Hepatic stellate cell (primary cell): ENCODE measurements around the gene GCHFR.

ENCODE experiments used
- DNase-seq: peaks from one replicate; pipeline ENCODE4 v3.0.0; 2011; ENCODE audit warnings: low spot score

The GCHFR gene

DNA sequence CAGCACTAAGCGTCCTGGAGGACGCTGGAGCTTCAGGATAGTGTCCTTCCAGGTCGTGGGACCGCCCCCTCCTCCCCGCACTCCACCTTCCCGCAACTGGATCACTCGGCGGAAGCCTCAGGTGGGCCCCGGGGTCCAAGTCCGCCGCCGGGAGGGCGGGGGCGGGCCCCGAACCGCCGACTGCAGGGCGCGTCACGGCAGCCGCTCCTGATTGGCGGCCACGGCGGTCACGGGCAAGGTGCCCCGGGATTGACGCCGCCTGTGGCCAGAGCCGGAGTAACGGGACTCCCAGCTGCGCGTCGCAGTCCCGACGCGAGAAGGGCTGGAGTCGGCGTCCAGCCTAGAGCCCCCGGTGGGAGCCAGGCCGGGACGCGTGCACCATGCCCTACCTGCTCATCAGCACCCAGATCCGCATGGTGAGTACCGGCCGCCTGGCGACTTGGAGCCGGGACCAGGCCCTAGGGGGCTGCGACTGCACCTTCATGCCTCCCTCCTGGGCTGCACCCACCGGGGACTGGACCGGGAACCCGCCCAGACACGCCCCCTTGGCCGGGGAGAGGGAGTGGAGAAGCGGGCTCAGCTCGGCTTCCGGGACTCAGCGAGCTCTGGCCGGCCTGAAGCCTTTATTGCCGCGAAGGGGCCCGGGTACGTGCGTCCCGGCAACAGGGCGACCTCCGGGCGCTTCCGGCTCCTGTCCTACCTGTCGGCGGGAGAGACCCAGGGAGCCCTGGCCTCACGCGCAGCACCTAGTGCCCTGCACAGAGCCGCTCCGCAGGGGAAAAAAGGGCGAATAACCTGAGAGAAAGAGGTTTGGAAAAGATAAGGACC, at the start of gene GCHFR:
Gene GCHFR, plus strand, starts transcription at position 268 of the 828 bp plus-strand sequence. Its CDS starts 113 bp downstream, at position 381.
- peak; percentile 86 for DNase-seq

DNA sequence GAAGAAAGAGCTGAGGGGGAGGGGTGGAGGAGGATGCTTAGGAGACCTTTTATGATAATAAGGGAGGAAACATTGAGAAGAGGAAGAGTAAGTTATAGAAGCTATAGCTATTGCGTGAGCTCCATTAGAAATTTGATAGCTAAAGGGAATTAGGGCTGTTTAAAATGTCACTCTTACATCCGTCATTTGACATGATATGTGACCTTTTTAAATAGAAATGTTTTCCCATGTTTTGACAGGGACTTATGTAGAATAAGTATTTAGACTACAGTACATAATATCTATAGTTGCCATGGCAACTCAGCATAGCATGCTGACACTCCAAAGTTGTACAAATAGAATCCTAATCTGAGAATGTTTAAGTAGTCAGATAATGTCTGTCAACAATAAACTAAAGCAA, 49.7 kb upstream of the GCHFR start:
- no peak for DNase-seq

DNA sequence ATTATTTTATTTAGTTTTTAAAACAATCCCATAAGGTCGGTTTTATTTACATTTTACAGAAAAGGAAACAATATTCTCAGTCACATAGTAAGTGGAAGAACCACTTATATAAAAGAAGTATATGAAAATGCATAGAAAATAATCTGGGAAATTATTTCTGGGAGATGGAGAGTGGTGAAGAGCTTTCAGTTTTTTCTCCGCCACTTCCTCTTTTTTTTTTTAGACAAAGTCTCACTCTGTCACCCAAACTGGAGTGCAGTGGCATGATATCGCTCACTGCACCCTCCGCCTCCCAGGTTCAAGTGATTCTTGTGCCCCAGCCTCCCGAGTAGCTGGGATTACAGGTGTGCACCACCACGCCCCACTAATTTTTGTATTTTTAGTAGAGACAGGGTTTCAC, 47.7 kb upstream of the GCHFR start:
- DNase-seq, result no peak

DNA sequence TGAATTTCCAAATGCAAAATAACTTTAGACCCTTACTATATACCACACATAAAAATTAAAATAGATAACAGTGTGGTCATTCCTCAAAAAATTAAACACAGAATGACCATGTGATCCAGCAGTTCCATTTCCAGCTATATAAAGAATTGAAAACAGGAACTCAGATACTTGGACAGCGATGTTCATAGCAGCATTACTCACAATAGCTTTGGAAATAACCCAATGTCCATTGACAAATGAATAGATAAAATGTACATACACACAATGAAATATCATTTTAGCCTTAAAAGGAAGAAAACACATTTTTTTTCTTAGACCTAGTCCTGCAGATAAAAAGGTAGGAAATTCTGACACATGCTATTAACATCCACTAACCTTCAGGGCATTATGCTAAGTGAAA, 42.2 kb upstream of the GCHFR start:
- DNase-seq, result no peak

DNA sequence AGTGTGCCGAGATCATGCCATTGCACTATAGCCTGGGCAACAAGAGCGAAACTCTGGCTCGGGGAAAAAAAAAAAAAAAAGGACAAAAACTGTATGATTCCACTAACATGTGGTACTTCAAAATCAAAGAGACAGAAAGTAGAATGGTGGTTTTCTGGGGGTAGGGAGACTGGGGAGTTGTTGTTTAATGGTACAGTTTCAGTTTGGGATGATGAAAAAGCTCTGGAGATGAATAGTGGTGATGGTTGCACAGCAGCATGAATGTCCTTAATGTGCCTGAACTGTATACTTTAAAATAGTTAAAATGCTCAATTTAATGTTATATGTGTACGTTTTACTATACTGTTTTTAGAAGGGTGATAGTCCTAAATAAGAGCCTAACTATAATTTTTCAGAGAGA, 41.5 kb upstream of the GCHFR start:
- DNase-seq, result no peak

DNA sequence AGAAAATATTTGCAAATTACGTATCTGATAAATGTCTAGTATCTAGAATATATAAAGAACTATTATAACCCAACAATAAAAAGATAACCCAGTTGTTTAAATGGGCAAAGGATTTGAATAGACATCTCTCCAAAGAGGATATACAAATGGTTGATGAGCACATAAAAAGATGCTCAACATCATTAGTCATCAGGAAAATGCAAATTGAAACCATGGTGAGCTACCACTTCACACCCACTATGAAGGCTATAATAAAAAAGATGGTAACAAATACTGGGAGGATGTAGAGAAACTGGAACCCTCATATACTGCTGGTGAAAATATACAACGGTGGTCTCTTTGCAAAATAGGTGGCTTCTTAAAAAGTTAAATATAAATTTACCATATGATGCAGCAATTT, 40.9 kb upstream of the GCHFR start:
- no peak for DNase-seq

DNA sequence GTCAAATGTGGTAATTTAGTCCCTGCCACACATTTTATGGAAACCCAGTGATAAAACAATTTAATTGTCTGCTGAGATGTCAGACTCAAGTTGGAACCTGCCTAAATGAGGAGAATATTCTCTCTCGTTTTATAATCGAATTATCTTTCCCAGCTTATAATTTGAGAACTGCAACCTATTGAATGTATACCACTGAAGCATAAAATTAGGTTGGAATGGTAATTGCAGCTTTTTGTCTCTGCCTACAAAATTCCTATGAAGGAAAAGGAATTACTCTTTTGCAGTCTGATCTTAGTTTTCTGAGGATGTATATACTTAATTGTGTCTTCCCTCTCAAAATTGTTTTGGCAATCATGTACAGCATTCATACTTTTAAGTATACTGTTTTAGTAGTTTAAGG, 39.9 kb upstream of the GCHFR start:
- no peak for DNase-seq

DNA sequence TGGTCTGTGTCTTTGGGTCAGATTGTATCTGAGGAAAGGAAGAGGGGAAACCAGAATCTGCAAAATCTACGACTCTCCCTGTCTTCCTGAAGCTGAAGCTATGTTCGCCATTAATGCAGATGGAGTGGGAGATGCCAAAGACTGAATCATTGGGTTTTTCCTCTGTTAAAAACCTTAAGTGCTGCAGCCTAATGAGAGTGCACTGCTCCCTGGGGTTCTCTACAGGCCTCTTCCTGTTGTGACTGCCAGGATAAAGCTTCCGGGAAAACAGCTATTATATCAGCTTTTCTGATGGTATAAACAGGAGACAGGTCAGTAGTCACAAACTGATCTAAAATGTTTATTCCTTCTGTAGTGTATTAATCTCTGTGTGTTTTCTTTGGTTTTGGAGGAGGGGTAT, 32.8 kb upstream of the GCHFR start:
- no peak for DNase-seq

DNA sequence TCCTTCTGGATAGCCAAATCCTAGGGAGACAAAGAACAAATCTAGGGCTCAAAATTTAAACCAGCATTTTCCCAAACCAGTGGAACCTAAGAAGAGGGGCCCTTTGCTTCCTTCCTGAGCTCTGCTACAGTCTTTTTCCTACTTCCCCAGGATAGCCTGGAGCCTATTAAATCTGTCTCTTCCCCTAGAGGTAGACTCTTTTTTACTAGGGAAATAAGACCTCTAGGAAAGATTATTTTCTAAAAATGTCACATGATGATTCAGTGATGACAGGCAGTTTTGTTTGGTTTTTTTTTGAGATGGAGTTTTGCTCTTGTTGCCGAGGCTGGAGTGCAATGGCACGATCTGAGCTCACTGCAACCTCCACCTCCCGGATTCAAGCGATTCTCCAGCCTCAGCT, 27.3 kb upstream of the GCHFR start:
- no peak for DNase-seq

DNA sequence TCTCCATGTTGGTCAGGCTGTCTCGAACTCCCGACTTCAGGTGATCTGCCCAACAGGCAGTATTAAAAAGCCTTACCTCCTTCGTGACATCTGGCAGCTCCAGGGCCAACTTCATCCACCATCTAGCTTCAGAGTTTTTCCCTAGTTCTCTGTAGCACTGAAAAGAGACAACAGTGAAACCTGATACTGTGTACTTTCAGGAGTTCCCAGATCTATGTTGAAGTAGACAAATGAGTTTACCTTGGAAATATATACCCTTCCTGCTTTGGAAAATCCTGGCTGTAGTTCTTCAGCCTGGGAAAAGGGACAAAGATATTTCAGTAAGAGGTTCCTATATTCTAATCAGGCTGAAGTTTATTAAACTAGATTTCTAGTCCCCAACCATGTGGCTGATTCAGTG, 26.8 kb upstream of the GCHFR start:
- no peak for DNase-seq

DNA sequence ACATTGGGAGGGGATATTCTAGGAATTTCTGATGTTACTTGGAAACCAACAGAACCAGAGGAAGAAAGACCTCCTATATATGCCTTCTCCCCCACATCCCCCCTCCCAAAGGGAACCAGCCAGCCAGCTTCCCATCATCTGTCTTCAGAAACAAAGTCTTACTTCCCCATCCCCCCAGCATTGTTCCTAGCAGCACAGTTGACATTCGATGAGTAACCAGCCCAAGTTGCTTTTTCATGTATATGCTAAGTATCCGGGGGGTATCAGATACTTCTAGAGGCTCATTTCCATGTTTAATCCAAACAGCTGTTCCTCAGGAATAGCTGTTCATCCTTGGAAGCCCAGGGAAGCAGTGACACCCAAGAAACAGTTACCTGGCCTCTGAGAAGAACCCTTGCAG, 24.8 kb upstream of the GCHFR start:
- DNase-seq, result no peak

DNA sequence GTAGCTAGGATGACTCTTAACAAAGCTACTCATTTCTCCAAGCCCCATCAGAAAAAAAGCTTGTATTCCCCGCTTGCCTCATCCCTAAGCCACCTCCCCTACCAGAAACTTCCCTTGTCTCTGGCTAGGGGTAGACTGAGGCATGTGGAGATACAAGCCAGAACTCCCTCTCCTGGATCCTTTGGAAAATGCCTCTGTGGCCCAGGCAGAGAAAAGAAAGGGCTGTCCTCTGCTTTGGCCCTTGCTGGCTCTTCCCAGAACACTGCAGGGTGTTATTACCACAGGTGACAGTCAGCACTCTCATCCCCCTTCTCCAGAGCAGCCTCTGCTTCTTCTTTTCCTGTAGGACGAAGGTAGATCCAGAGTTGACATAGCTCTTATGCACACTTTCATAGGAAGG, 24.0 kb upstream of the GCHFR start:
- DNase-seq, result no peak

DNA sequence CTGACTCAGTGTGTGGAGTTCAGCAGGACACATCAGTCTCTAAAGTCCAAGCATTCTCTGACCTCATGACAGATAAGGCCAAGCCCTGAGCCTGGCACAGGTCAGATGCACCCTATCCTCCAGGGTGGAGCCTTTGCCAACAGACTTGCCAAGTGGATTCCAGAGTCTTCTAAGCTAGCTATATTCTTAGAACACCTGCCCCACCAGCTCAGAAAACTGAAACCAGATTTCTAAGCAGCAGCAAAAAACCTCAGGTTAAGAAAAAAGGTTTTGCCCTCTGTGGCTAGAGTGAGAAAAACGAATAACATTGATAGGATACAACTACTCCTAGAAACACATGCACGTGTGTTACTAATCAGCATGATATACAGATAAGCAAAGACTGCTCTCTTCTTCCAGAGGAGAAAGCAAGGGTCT, 20.4 kb upstream of the GCHFR start:
- no peak for DNase-seq

DNA sequence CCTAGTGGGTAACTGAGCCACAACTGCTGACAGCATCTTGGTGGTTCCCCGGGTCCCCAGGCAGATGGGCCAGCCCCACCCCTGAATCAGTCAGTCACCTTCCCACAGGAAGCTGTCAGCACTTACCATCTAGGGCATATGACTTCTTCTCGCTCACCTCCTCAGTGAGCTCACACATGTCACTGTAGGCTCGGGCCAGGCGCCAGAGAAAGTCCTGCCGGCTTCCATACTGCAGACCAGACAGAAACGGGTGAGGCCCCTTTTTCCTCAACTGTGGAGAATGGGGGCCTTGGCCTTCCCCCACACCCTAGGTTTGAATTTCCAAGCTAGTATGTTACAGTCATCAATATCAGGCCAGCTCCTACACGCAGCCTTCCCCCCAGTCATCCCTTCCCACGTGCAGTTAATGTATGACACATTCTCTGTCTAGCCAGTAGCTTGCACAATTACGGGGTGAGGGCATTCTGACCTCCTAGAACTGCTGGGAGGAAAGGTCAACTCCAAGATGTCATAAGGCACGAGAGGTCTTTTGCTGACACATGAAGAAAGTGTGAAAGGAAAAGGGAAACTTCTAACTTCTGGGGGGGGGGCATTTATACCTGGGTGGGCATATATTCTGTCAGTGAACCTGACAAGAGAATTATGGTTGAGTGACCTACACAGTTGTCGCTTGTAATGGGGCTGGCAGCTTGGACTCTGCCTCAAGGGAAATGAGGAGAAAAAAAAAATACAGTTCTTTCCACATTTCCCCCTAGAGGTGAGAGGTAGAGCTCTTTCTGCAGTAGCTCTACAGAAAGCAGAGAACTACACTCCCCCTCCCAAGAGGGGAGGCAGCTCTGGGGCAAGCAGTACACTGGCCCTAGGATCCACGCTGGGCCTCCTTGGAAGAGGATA, 19.7 kb upstream of the GCHFR start:
- peak; percentile 23 for DNase-seq

DNA sequence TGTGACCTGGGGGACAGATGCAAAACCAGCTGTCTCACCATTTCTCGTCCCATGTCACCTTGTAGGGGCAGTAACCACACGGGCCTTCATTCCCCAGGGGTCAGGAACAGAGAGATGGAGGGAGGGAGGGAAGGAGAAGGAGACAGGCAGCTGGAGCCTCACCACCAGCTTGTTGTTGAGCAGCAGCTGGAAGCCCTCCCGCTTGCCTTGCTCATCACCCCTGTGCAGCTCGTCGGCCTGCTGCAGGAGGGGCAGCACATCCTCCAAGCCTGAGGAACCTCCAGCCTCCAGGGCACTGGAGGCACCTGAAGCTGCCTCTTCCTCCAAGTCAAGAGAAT, 19.1 kb upstream of the GCHFR start:
- no peak for DNase-seq

DNA sequence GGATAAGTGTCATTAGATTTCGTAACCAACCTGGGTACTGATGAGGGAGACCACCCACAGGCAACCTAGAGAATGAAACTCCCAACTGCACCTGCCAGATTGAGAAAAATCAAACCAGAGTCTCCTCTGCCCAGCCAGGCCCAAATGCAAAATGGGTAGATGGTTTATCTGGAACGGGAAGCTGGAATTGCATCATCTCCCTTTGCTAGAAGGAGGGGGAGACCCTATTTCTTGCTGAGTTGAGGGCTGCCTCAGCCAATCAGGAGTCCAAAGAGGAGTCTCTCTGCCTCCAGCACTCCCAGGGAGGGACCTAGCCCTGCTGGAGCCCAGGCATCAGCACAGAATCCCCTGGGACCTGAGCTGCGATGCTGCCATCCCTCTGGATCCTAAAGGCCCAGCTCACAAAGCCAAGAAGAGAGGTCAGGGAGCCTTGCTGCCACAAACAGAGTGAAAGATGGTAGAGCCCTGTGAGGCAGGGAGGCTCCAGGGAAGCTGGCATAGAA, 16.9 kb upstream of the GCHFR start:
- no peak for DNase-seq

DNA sequence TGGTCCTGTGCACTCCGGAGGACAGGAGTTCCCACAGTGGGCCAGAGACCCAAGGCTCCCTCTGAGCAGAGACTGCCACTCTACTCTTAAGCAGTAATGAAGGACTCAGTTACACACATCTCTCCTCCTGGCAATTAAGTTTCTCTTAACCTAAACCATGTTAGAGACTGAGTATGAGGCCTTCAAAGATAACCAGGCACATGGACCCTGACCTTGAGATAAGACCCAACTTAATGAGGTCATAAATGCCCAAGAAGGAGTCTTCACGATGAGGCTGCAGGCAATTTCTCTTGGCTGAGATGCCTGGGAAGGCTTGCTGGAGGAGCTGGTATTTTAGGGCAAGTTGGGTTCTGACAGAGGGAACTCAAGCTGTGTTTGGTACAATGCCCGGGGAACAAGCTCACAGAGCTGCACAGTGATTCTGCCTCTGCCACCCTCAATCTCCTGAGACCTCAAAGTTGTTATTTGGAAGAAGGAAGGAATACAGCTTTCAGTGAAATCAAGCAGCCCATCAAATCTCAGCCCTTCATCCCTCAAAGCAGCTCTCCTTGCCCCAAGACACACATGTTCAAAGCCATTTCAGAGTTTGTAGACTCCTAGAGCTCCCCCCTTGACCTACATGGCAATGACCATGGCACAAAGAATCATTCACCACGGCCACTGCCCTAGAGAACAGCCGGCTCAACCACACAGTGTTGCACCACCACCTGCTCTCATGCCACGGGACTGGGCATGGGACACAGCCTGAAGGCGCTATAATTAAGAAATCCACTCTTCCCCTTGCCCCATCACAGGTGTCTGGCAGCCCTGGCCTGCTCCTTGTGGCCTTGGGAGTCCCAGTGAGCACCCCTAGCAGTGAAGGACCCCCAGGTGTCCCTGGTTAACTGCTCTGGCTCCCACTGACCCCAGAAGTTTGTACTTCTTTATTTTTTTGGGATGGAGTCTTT, 15.9 kb upstream of the GCHFR start:
- DNase-seq, result no peak

DNA sequence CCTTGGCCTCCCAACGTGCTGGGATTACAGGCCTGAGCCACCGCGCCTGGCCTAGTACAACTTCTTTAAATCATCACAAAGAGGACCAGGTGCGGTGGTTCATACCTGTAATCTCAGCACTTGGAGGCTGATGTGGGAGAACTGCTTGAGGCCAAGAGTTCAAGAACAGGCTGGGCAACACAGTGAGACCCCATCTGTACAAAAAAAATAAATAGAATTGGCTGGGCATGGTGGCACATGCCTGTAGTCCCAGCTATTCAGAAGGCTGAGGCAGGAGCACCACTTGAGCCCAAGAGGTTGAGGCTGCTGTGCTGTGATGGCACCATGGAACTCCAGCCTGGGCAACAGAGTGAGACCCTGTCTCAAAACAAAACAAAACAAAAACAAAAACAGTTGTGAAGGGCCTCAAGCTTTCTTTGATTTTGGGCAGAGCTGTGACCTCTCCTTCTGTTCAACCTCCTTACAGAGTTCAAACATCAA, 14.7 kb upstream of the GCHFR start:
- no peak for DNase-seq

DNA sequence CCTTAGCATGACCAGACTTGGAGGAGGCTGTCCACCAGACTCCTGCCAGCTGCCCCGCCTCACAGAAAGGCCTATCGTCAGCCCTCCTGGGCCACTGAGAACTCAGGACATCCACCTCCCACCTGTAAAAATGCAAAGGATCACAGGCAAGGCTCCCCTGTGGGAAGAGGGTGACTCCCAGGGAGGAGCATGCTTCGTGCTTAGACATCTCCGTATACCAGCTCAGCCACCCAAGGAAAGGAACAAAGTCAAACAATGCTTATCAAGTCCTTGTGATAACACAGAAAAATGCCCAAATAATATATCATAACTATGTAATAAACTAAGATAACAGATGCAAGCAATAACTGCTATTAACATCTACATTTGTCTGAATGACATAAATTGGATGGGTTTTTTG, 13.0 kb upstream of the GCHFR start:
- DNase-seq, result no peak

DNA sequence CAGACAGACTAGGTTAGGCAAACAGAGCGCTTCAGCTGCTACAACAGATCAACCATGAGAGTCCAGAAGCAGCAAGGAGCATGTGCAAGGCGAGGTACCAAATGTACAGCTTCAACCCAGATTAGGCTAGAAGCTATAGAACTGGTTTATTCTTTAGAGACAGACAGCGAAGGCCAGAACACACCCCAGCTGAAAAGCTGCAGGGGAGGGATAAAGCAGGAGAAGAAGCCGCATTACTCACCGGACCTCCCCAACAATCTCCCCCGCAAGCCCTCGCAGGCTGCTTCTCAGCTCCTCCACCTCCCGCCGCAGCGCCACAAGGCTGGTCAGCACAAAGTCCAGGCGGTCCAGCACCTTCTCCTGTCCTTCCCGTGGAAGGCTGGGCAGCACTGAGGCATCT, 12.1 kb upstream of the GCHFR start:
- DNase-seq, result no peak

DNA sequence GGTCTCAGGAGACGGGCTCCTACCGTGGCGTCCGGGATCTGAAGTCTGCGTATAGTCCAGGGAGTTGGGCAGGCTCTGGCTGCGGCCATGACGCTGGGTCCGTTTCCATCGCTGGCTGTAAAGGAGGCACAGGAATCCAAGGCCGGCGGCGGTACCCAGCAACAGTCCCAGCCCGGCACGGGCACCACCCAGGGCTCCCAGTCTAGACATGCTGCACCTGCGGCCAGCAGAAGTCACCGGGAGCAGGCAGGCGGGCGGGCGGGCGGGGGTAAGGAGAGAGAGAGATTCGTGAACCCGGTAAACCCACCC, 9.3 kb upstream of the GCHFR start:
- DNase-seq, result no peak
